HEK293T (cell line): ENCODE data around the gene P2RX4.
"Not testable (repeated sequence)": the region's sequence is repeated elsewhere in the genome, so short reads cannot be mapped to it uniquely, and the experiment has no call there.

Source experiments
- BHLHE40 ChIP-seq: fragments of 450-650 bp; IDR thresholded peaks from 2 replicates; pipeline ENCODE4 v1.6.1; 2016; ENCODE audit warnings: mild to moderate bottlenecking, moderate library complexity, borderline replicate concordance
- ELF4 ChIP-seq: fragments of 450-650 bp; IDR thresholded peaks from 2 replicates; pipeline ENCODE4 v1.6.1; 2017; ENCODE audit warnings: antibody characterized with exemption
- FOXA1 ChIP-seq: fragments of 450-650 bp; IDR thresholded peaks from 2 replicates; pipeline ENCODE4 v1.6.1; 2016; ENCODE audit warnings: mild to moderate bottlenecking
- FOXM1 ChIP-seq: fragments of 450-650 bp; IDR thresholded peaks from 2 replicates; pipeline ENCODE4 v1.6.1; 2017; ENCODE audit warnings: mild to moderate bottlenecking, borderline replicate concordance
- PKNOX1 ChIP-seq: fragments of 450-650 bp; IDR thresholded peaks from 2 replicates; pipeline ENCODE4 v1.6.1; 2016
- SUZ12 ChIP-seq: fragments of 450-650 bp; IDR thresholded peaks from 2 replicates; pipeline ENCODE4 v1.6.1; 2016; ENCODE audit warnings: mild to moderate bottlenecking
- ZNF384 ChIP-seq: fragments of 450-650 bp; IDR thresholded peaks from 2 replicates; pipeline ENCODE4 v1.6.1; 2016

GRCh38 chr12:121229826-121230537, 20.1 kb downstream of the P2RX4 start:
- TF ChIP-seq FOXM1, FOXA1, BHLHE40, SUZ12, ELF4, PKNOX1: not testable (repeated sequence)
- peak; percentile 72 for TF ChIP-seq ZNF384
